WTC11 (cell line): Measurements from ENCODE around the gene NFATC3.

Experiments used
- CBFB ChIP-seq: sonication (generic); formaldehyde crosslinking; IDR thresholded peaks from 2 replicates; pipeline ENCODE4 v1.8.1; 2022; ENCODE audit warnings: mild to moderate bottlenecking, low read depth, missing genetic modification reagents
- FOXJ3 ChIP-seq: sonication (generic); formaldehyde crosslinking; IDR thresholded peaks from 2 replicates; pipeline ENCODE4 v1.9.0; 2021; ENCODE audit warnings: missing genetic modification reagents, mild to moderate bottlenecking, borderline replicate concordance
- TCF7 ChIP-seq: sonication (generic); formaldehyde crosslinking; IDR thresholded peaks from 2 replicates; pipeline ENCODE4 v1.8.0; 2022; ENCODE audit warnings: mild to moderate bottlenecking, low read depth, missing genetic modification reagents, moderate library complexity
- ZNF317 ChIP-seq: sonication (generic); formaldehyde crosslinking; IDR thresholded peaks from 2 replicates; pipeline ENCODE4 v1.8.1; 2023; ENCODE audit warnings: low read depth, mild to moderate bottlenecking, moderate library complexity, missing genetic modification reagents, borderline replicate concordance
- TF ChIP-seq, protein P1 (sequence below): sonication (generic); formaldehyde crosslinking; conservative IDR thresholded peaks from 2 replicates; pipeline ENCODE4 v1.8.1; 2022; ENCODE audit warnings: mild to moderate bottlenecking, missing genetic modification reagents
- TF ChIP-seq, protein P2 (sequence below): fragments of 200-600 bp; IDR thresholded peaks from 2 replicates; pipeline ENCODE4 v1.8.0; 2022; ENCODE audit warnings: antibody characterized with exemption
- TF ChIP-seq, protein P3 (sequence below): sonication (generic); formaldehyde crosslinking; IDR thresholded peaks from 2 replicates; pipeline ENCODE4 v1.8.1; 2022; ENCODE audit warnings: mild to moderate bottlenecking, missing genetic modification reagents, moderate library complexity, borderline replicate concordance
- TF ChIP-seq, protein P4 (sequence below): sonication (generic); formaldehyde crosslinking; IDR thresholded peaks from 2 replicates; pipeline ENCODE4 v1.8.0; 2022; ENCODE audit warnings: mild to moderate bottlenecking, missing genetic modification reagents
- TF ChIP-seq, protein P5 (sequence below): sonication (generic); formaldehyde crosslinking; IDR thresholded peaks from 2 replicates; pipeline ENCODE4 v1.8.1; 2023; ENCODE audit warnings: mild to moderate bottlenecking, missing genetic modification reagents
- TF ChIP-seq, protein P6 (sequence below): sonication (generic); formaldehyde crosslinking; IDR thresholded peaks from 2 replicates; pipeline ENCODE4 v1.8.1; 2023; ENCODE audit warnings: mild to moderate bottlenecking, missing genetic modification reagents, moderate library complexity
- TF ChIP-seq, protein P7 (sequence below): sonication (generic); formaldehyde crosslinking; IDR thresholded peaks from 2 replicates; pipeline ENCODE4 v1.8.1; 2022; ENCODE audit warnings: low read depth, missing genetic modification reagents, borderline replicate concordance
- TF ChIP-seq, protein P8 (sequence below): sonication (generic); formaldehyde crosslinking; IDR thresholded peaks from 2 replicates; pipeline ENCODE4 v1.8.0; 2022; ENCODE audit warnings: mild to moderate bottlenecking, missing genetic modification reagents
- TF ChIP-seq, protein P9 (sequence below): sonication (generic); formaldehyde crosslinking; IDR thresholded peaks from 2 replicates; pipeline ENCODE4 v1.8.0; 2023; ENCODE audit warnings: missing genetic modification reagents

DNA sequence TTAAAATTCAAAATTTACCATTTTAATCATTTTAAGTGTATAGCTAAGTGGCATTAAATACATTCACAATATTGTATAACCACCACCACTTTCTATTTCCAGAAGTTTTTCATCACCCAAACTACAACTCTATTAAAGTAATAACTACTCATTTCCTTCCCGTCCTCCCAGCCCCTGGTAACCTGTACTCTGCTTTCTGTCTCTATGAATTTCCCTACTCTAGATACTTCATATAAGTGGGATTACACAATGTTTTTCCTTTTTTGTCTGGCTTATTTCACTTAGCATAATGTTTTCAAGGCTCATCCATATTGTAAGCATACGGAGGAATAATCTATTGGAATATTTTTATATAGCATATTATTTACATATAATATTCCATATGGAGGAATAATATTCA lies 121.1 kb downstream of the NFATC3 start:
- TF ChIP-seq, protein P1, sequence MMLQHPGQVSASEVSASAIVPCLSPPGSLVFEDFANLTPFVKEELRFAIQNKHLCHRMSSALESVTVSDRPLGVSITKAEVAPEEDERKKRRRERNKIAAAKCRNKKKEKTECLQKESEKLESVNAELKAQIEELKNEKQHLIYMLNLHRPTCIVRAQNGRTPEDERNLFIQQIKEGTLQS, result no peak
- TF ChIP-seq, protein P2, sequence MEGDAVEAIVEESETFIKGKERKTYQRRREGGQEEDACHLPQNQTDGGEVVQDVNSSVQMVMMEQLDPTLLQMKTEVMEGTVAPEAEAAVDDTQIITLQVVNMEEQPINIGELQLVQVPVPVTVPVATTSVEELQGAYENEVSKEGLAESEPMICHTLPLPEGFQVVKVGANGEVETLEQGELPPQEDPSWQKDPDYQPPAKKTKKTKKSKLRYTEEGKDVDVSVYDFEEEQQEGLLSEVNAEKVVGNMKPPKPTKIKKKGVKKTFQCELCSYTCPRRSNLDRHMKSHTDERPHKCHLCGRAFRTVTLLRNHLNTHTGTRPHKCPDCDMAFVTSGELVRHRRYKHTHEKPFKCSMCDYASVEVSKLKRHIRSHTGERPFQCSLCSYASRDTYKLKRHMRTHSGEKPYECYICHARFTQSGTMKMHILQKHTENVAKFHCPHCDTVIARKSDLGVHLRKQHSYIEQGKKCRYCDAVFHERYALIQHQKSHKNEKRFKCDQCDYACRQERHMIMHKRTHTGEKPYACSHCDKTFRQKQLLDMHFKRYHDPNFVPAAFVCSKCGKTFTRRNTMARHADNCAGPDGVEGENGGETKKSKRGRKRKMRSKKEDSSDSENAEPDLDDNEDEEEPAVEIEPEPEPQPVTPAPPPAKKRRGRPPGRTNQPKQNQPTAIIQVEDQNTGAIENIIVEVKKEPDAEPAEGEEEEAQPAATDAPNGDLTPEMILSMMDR, result no peak
- TF ChIP-seq FOXJ3 (CRISPR knock-in tag), result no peak
- TF ChIP-seq, protein P3, sequence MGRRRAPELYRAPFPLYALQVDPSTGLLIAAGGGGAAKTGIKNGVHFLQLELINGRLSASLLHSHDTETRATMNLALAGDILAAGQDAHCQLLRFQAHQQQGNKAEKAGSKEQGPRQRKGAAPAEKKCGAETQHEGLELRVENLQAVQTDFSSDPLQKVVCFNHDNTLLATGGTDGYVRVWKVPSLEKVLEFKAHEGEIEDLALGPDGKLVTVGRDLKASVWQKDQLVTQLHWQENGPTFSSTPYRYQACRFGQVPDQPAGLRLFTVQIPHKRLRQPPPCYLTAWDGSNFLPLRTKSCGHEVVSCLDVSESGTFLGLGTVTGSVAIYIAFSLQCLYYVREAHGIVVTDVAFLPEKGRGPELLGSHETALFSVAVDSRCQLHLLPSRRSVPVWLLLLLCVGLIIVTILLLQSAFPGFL (CRISPR knock-in tag), result no peak
- TF ChIP-seq, protein P4, sequence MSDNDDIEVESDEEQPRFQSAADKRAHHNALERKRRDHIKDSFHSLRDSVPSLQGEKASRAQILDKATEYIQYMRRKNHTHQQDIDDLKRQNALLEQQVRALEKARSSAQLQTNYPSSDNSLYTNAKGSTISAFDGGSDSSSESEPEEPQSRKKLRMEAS, result no peak
- no peak for TF ChIP-seq ZNF317 (CRISPR knock-in tag)
- TF ChIP-seq TCF7 (CRISPR knock-in tag), result no peak
- TF ChIP-seq CBFB, result no peak
- TF ChIP-seq, protein P5, sequence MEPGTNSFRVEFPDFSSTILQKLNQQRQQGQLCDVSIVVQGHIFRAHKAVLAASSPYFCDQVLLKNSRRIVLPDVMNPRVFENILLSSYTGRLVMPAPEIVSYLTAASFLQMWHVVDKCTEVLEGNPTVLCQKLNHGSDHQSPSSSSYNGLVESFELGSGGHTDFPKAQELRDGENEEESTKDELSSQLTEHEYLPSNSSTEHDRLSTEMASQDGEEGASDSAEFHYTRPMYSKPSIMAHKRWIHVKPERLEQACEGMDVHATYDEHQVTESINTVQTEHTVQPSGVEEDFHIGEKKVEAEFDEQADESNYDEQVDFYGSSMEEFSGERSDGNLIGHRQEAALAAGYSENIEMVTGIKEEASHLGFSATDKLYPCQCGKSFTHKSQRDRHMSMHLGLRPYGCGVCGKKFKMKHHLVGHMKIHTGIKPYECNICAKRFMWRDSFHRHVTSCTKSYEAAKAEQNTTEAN (CRISPR knock-in tag), result no peak
- TF ChIP-seq, protein P6, sequence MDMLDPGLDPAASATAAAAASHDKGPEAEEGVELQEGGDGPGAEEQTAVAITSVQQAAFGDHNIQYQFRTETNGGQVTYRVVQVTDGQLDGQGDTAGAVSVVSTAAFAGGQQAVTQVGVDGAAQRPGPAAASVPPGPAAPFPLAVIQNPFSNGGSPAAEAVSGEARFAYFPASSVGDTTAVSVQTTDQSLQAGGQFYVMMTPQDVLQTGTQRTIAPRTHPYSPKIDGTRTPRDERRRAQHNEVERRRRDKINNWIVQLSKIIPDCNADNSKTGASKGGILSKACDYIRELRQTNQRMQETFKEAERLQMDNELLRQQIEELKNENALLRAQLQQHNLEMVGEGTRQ (CRISPR knock-in tag), result no peak
- TF ChIP-seq, protein P7, sequence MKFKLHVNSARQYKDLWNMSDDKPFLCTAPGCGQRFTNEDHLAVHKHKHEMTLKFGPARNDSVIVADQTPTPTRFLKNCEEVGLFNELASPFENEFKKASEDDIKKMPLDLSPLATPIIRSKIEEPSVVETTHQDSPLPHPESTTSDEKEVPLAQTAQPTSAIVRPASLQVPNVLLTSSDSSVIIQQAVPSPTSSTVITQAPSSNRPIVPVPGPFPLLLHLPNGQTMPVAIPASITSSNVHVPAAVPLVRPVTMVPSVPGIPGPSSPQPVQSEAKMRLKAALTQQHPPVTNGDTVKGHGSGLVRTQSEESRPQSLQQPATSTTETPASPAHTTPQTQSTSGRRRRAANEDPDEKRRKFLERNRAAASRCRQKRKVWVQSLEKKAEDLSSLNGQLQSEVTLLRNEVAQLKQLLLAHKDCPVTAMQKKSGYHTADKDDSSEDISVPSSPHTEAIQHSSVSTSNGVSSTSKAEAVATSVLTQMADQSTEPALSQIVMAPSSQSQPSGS (CRISPR knock-in tag), result no peak
- TF ChIP-seq, protein P8, sequence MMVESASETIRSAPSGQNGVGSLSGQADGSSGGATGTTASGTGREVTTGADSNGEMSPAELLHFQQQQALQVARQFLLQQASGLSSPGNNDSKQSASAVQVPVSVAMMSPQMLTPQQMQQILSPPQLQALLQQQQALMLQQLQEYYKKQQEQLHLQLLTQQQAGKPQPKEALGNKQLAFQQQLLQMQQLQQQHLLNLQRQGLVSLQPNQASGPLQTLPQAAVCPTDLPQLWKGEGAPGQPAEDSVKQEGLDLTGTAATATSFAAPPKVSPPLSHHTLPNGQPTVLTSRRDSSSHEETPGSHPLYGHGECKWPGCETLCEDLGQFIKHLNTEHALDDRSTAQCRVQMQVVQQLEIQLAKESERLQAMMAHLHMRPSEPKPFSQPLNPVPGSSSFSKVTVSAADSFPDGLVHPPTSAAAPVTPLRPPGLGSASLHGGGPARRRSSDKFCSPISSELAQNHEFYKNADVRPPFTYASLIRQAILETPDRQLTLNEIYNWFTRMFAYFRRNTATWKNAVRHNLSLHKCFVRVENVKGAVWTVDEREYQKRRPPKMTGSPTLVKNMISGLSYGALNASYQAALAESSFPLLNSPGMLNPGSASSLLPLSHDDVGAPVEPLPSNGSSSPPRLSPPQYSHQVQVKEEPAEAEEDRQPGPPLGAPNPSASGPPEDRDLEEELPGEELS (CRISPR knock-in tag), result no peak
- TF ChIP-seq, protein P9, sequence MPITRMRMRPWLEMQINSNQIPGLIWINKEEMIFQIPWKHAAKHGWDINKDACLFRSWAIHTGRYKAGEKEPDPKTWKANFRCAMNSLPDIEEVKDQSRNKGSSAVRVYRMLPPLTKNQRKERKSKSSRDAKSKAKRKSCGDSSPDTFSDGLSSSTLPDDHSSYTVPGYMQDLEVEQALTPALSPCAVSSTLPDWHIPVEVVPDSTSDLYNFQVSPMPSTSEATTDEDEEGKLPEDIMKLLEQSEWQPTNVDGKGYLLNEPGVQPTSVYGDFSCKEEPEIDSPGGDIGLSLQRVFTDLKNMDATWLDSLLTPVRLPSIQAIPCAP (CRISPR knock-in tag), result no peak
